ENCODE measurements around the gene AHSG.
"Not testable (repeated sequence)": the region's sequence is repeated elsewhere in the genome, so short reads cannot be mapped to it uniquely, and the experiment has no call there.

Gene AHSG

DNA sequence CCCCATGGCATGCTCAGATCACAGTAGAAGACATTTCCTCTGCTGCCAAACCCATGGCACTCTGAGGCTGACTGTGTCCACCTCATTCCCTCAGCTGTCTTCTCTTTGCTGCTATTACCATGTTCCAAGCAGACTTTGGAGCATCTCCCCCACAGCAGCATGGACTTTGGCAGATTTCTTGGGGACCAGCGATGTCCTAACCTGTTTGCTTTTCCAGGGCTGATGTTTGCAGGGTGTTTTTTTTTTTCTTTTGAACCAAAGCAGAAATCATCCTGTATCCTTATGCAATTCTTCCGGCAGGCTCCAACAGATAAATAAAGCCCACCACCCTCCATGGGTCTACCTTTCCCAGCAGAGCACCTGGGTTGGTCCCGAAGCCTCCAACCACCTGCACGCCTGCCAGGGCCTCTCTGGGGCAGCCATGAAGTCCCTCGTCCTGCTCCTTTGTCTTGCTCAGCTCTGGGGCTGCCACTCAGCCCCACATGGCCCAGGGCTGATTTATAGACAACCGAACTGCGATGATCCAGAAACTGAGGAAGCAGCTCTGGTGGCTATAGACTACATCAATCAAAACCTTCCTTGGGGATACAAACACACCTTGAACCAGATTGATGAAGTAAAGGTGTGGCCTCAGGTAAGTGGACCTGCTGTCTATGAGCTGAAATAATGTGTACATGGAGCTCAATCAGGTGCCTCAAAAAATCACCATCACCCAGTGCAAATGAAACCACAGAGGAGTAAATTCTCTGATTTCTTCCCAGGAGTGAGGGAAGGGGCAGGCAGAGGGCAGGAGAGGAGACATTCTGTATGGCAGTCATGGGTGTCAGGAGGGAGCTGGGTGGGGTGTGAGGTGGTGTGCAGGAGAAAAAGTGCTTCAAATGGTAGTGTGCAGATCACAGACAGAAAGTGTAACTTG is at the start of gene AHSG:
Gene AHSG, plus strand, starts transcription at position 340 of the 916 bp plus-strand sequence. Its CDS starts 82 bp downstream, at position 422.
- H3K4me1 Mint-ChIP-seq = peaks cover 25% of the 10 kb centered on the region
- ATAC-seq = no peak
- peak within 1 kb of the TSS; percentile 3 for H3K27ac Mint-ChIP-seq
- H3K4me3 Mint-ChIP-seq = no peak within 1 kb of the TSS
- DNase-seq (ENCODE audit: low spot score in 2 of 2) = no peak
- no peaks in the 10 kb centered on the region for H3K9me3 Mint-ChIP-seq
- no peaks in the 10 kb centered on the region for H3K36me3 Mint-ChIP-seq

- Mint-ChIP-seq H3K36me3 (peaks cover 53% of the 10 kb centered on the region), H3K9me3 (no peaks in the 10 kb centered on the region), H3K4me1 (peaks cover 62% of the 10 kb centered on the region), H3K4me3 (no peak overlapping the region), H3K27ac (peak overlapping the region; percentile 37)
- ATAC-seq (no peak), DNase-seq (ENCODE audit: low spot score in 2 of 2) (no peak)
Observed at GRCh38 chr3:186564586-186564985, 48.3 kb upstream of the AHSG start.

DNA sequence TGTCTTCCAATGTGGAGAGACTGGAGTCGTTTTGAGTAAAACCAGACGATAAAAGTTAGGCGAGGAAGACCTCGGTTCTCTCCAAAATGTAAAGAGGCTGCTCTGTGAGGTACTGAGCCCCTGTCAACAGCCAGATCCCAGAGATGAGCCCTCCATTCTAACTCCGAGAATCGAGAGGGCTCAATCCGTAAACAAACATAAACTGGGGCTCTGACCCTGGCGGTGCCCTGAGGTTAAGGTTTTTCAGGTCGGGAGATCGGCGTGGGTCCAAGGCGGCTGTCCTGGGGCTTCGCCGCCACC is 46.1 kb upstream of the AHSG start:
- H3K9me3 Mint-ChIP-seq = no peaks in the 10 kb centered on the region
- DNase-seq (ENCODE audit: low spot score in 2 of 2) (no peak), ATAC-seq (no peak)
- H3K4me1 Mint-ChIP-seq = peaks cover 55% of the 10 kb centered on the region
- H3K36me3 Mint-ChIP-seq = peaks cover 54% of the 10 kb centered on the region
- H3K4me3 Mint-ChIP-seq = peak overlapping the region; percentile 93
- peak overlapping the region; percentile 94 for H3K27ac Mint-ChIP-seq

GRCh38 chr3:186567072-186567921 is 45.6 kb upstream of the AHSG start, which contains the start of gene TBCCD1:
Gene TBCCD1, minus strand, starts transcription at chr3:186567339. Its CDS starts 3,010 bp downstream, at chr3:186564329.
- peak within 1 kb of the TSS; percentile 93 for H3K4me3 Mint-ChIP-seq
- H3K9me3 Mint-ChIP-seq = no peaks in the 10 kb centered on the region
- peaks cover 54% of the 10 kb centered on the region for H3K36me3 Mint-ChIP-seq
- peaks cover 53% of the 10 kb centered on the region for H3K4me1 Mint-ChIP-seq
- H3K27ac Mint-ChIP-seq = peak within 1 kb of the TSS; percentile 94
- ATAC-seq (peak; percentile 76), DNase-seq (ENCODE audit: low spot score in 2 of 2) (peak; percentile 100)

DNA sequence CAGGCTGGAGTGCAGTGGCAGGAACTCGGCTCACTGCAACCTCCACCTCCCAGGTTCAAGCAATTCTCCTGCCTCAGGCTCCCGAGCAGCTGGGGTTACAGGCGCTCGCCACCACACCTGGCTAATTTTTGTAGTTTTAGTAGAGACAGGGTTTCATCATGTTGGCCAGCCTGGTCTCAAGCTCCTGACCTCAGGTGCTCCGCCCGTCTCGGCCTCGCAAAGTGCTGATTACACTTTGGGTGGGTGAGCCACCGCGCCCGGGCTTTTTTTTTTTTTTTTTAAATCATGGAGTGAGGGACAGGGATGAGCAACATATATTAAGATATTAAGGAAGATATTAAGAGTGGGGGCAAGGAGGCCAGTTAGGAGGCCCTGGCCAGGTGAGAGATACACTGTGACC is 43.5 kb upstream of the AHSG start:
- H3K9me3 Mint-ChIP-seq; DNase-seq (ENCODE audit: low spot score in 2 of 2); ATAC-seq: not testable (repeated sequence)
- H3K4me3 Mint-ChIP-seq = peak overlapping the region; percentile 93
- H3K36me3 Mint-ChIP-seq = peaks cover 54% of the 10 kb centered on the region
- peak overlapping the region; percentile 98 for H3K27ac Mint-ChIP-seq
- peaks cover 39% of the 10 kb centered on the region for H3K4me1 Mint-ChIP-seq

GRCh38 chr3:186569779-186570095 is 43.1 kb upstream of the AHSG start:
- peaks cover 56% of the 10 kb centered on the region for H3K36me3 Mint-ChIP-seq
- ATAC-seq (no peak), DNase-seq (ENCODE audit: low spot score in 2 of 2) (no peak)
- no peaks in the 10 kb centered on the region for H3K9me3 Mint-ChIP-seq
- peaks cover 35% of the 10 kb centered on the region for H3K4me1 Mint-ChIP-seq
- H3K27ac Mint-ChIP-seq = peak overlapping the region; percentile 98
- H3K4me3 Mint-ChIP-seq = peak overlapping the region; percentile 93

- H3K4me1 Mint-ChIP-seq = peaks cover 35% of the 10 kb centered on the region
- H3K27ac Mint-ChIP-seq = peak within 1 kb of the TSS; percentile 98
- peak; percentile 91 to 97 for DNase-seq (ENCODE audit: low spot score in 2 of 2)
- peak; percentile 94 for ATAC-seq
- H3K4me3 Mint-ChIP-seq = peak within 1 kb of the TSS; percentile 93
- no peaks in the 10 kb centered on the region for H3K9me3 Mint-ChIP-seq
- peaks cover 62% of the 10 kb centered on the region for H3K36me3 Mint-ChIP-seq
Observed at GRCh38 chr3:186570096-186570940, 42.5 kb upstream of the AHSG start, which contains the start of gene DNAJB11. Gene DNAJB11, plus strand, starts transcription at chr3:186570720. Its CDS starts 178 bp downstream, at chr3:186570898.

DNA sequence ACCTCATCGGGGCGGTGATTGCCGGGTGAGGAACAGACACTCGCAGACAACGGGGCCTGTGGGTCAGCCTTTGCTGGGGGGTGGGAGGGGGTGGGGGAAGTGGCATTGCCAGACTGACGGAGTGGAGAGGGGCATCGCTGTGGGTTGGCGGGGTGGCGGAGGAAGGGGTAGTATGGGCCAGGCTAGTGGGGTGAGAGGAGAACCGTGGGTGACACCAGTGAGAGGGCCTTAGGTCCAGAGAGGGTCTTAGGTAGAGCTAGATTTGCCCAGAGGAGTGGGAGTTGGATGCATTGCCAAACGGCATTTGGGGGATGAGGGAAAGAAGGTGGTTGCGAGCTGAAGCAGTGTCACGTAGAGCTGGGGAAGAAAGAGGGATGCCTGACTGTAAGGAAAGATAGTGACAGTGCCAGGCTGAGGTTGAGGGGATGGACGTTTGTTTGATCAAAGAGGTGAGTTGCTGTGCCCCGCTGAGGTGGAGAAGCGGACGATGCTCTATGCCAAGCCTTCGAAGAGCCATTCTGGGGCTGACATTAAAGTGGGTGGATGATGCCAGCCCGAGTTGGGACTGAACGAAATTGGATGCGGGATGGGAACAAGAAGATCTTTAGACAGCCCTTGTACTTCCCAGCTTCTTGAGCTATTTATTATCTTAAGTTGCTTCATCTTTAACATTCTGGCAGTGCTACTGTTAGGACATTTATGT is 41.8 kb upstream of the AHSG start:
- Mint-ChIP-seq H3K4me3 (peak overlapping the region; percentile 93), H3K27ac (peak overlapping the region; percentile 98), H3K4me1 (peaks cover 35% of the 10 kb centered on the region), H3K9me3 (no peaks in the 10 kb centered on the region), H3K36me3 (peaks cover 70% of the 10 kb centered on the region)
- ATAC-seq = no peak
- DNase-seq (ENCODE audit: low spot score in 2 of 2) = no peak

- H3K4me1 Mint-ChIP-seq = peaks cover 30% of the 10 kb centered on the region
Observed at GRCh38 chr3:186571644-186572013, 41.2 kb upstream of the AHSG start.

DNA sequence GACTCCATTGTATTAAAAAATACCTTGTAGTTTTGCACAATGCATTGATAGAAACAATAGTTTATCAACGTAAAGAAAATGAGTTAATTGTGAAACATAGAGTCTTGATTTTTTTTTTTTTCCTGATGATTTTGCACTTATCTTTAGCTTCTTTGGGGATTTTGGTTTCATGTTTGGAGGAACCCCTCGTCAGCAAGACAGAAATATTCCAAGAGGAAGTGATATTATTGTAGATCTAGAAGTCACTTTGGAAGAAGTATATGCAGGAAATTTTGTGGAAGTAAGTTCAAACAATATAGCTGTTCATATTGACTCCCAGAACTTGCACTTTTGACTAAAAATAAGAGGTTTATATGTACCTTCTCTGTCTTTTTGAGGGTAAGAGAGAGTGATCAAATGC is 35.3 kb upstream of the AHSG start:
- Mint-ChIP-seq H3K36me3 (peaks cover 98% of the 10 kb centered on the region), H3K4me1 (peaks cover 5% of the 10 kb centered on the region), H3K27ac (no peak overlapping the region), H3K9me3 (no peaks in the 10 kb centered on the region), H3K4me3 (no peak overlapping the region)
- ATAC-seq (no peak), DNase-seq (ENCODE audit: low spot score in 2 of 2) (no peak)

More at GRCh38 chr3:186571644-186572013, 41.2 kb upstream of the AHSG start:
- no peak for DNase-seq (ENCODE audit: low spot score in 2 of 2)
- H3K9me3 Mint-ChIP-seq = no peaks in the 10 kb centered on the region
- H3K27ac Mint-ChIP-seq = peak overlapping the region; percentile 98
- no peak for ATAC-seq
- peak overlapping the region; percentile 93 for H3K4me3 Mint-ChIP-seq
- peaks cover 75% of the 10 kb centered on the region for H3K36me3 Mint-ChIP-seq

GRCh38 chr3:186580785-186581184 is 32.1 kb upstream of the AHSG start:
- Mint-ChIP-seq H3K27ac (no peak overlapping the region), H3K4me1 (peaks cover 5% of the 10 kb centered on the region), H3K9me3 (no peaks in the 10 kb centered on the region), H3K4me3 (no peak overlapping the region), H3K36me3 (peaks cover 98% of the 10 kb centered on the region)
- ATAC-seq (no peak), DNase-seq (ENCODE audit: low spot score in 2 of 2) (no peak)

- Mint-ChIP-seq H3K4me3 (no peak overlapping the region), H3K27ac (no peak overlapping the region), H3K36me3 (peaks cover 90% of the 10 kb centered on the region), H3K4me1 (peaks cover 5% of the 10 kb centered on the region), H3K9me3 (no peaks in the 10 kb centered on the region)
- DNase-seq (ENCODE audit: low spot score in 2 of 2) (peak in 1 of 2 donors; percentile 30), ATAC-seq (no peak)
Observed at GRCh38 chr3:186582541-186582940, 30.3 kb upstream of the AHSG start.

- no peaks in the 10 kb centered on the region for H3K9me3 Mint-ChIP-seq
- H3K4me3 Mint-ChIP-seq = no peak overlapping the region
- peak; percentile 74 for ATAC-seq
- H3K27ac Mint-ChIP-seq = peak overlapping the region; percentile 18
- peaks cover 77% of the 10 kb centered on the region for H3K36me3 Mint-ChIP-seq
- no peaks in the 10 kb centered on the region for H3K4me1 Mint-ChIP-seq
- peak in 1 of 2 donors; percentile 44 for DNase-seq (ENCODE audit: low spot score in 2 of 2)
Observed at GRCh38 chr3:186583831-186584230, 29.0 kb upstream of the AHSG start.

GRCh38 chr3:186586245-186586644 is 26.6 kb upstream of the AHSG start:
- H3K4me1 Mint-ChIP-seq; H3K9me3 Mint-ChIP-seq; DNase-seq (ENCODE audit: low spot score in 2 of 2); ATAC-seq; H3K27ac Mint-ChIP-seq; H3K4me3 Mint-ChIP-seq: not testable (repeated sequence)
- H3K36me3 Mint-ChIP-seq = peaks cover 55% of the 10 kb centered on the region

All from stimulated activated effector memory CD8-positive, alpha-beta T cell treated with anti-CD3 and anti-CD28 coated beads, Interleukin-12 subunit alpha, Interleukin-12 subunit beta, amount 100 ng/mL, for 72 hours (primary cell).